GM18505 (cell line): ENCODE data around the gene SAE1.
A peak's percentile ranks its signal among the peaks of the same experiment; 100 is the strongest.

Experiments used
- ATAC-seq: cut with Tn5 transposase; IDR thresholded peaks from one replicate; pipeline ENCODE4 v1.9.1; 2021; ENCODE audit not compliant: unreplicated experiment
- POLR2A ChIP-seq: IDR thresholded peaks from 4 replicates; pipeline ENCODE4 v1.6.1; 2011; ENCODE audit warnings: borderline replicate concordance; ENCODE audit not compliant: insufficient read depth, insufficient read length; ENCODE audit errors: extremely low read depth

The SAE1 gene

DNA sequence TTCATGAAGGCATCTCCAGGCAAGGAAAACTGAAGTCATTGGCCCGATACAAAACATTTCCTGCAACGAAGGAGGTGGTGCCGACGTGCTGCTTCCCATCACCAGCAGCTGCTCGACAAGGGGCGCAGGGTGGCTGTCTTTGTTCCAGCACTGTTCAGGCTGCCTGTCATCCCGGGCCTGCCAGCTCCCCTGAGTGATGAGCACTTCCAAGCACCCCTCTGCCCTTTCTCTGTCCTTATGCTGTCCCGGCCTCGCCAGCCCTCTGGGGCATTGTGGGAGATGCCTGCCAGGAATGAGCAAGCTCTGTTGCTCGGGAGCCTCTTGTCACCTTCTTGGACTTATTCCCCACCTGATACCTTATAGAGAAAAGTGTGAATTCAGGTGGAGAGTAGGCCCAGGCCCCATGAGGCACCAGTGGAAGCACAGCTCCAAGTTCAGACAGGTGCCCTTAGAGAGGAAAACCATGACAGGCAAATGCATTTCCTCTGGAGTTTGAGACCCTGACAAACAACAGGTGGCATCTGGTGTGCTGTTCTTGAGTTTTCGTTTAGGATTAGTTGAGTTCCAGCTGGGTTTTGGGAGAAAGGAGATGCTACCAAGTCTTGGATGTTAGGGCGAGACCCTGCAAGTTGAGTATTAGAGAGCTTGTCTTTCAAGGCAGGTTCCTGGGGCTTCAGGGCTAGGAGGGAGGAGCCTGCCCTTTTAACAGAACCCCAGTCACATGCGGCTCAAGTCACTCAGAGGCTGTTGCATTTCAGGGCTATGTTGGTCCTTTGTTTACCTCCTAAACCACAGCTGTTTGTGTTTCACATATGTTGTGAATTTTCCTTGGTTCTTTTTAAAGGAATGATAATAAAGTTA, 78.9 kb downstream of the SAE1 start:
- no peak for TF ChIP-seq POLR2A
- no peak for ATAC-seq

DNA sequence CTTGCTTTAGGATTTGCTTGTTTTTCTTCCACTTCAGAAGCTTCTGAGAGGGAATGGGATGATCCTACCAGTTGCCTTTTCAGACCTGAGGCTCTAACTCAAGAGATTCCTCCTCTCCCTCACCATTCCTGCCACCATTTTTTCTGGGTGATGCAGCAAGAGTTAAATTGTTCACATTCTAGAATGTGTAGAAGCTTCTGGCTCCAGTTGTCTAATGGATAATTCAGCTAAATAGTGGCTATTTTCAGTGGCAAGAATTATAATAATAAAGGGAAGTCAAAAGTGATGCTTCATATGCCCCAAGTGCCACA, 79.5 kb downstream of the SAE1 start:
- no peak for TF ChIP-seq POLR2A
- ATAC-seq, result no peak

DNA sequence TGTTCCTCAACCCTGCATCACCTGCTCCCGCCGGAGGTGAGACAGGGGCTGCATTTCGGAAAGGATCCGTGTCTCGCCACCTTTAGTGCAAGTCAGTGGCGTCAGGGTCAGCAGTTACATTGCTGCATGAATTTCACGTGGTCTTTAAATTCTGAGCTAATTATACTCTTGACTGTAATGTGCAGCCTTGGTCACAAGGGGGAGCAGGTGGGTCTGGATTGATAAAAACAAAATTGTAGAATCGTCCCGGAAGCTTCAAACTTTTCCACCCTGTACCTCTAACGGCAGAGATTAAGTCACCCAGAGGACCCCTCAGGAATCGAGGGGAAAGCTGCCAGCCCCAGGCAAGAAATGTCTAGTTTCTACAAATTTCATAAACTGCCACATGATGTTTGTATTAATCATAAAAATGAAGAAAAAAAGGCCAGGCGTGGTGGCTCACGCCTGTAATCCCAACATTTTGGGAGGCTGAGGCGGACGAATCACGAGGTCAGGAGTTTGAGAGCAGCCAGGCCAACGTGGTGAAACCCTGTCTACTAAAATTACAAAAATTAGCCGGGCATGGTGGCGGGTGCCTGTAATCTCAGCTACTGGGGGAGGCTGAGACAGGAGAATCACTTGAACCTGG, 80.2 kb downstream of the SAE1 start:
- no peak for TF ChIP-seq POLR2A
- ATAC-seq, result no peak

DNA sequence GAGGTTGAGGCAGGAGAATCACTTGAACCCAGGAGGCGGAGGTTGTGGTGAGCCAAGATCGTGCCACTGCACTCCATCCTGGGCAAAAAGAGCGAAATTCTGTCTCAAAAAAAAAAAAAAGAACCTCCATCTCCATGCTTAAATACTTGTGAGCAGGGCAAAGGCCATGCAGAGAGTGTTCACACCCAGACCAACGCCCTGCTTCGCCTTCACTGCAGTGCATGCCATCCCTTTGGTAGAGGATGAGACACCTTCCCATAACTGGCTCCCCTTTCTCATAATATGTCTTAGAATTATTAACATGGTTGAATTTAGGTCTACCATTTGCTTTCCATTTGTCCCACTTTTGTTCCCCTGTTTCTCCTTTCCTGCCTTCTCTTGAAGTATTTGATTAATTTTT, 84.9 kb downstream of the SAE1 start:
- ATAC-seq, result no peak
- TF ChIP-seq POLR2A, result no peak

DNA sequence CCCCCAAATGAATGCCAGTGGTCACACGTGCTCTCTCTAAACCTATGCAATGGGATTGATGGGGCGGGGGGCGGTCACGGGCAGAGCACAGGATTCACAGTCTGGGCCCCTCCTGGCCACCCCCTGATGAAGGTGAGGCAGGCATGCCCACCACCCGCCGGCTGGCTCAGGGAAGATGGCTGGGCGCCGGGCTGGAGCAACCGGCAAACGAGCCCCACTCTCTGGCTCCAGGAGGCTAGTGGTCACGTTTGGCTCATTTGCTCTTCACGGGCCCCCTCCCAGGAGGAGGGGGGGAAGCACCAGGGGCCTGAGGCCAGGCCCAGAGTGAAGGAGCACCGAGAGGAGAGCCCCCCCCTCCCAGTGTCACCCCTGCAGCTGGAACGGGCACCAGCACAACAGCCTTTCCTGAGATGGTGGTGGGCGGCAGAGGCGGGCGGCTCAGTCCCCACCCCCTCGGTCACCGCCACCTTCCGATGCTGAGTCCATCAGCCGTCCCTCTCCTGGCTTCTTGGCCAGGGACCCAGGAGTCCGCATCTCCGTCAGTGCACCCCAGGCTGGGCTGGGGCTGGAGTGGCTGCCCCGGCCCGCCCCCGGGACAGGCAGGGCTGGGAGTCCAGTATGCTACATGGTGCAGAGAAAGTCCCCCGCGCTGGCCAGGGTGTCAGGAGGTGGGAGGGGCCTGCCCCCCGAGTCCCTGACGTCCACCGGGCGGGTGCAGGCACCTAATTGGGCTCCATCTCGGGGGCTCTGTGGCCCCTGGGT, 90.6 kb downstream of the SAE1 start:
- no peak for TF ChIP-seq POLR2A
- no peak for ATAC-seq

DNA sequence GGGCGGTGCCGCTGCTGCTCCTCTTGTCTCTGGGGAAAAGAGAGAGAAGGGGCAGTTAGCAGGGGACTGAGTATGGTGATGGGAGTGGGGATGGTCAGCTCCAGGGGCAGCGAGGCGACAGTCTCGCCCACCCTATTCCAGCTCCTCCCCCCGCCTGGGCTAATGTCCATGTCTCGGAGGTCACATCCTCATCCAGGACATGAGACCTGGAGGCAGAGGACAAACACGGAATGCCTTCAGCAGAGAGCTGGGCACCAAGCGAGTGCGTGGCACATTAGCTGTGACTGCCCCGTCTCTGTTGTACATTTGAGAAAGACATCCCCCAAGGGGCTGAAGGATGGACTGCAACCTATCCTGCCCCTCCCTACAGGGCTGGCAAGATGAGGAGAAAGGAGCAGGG, 91.3 kb downstream of the SAE1 start:
- no peak for ATAC-seq
- no peak for TF ChIP-seq POLR2A

DNA sequence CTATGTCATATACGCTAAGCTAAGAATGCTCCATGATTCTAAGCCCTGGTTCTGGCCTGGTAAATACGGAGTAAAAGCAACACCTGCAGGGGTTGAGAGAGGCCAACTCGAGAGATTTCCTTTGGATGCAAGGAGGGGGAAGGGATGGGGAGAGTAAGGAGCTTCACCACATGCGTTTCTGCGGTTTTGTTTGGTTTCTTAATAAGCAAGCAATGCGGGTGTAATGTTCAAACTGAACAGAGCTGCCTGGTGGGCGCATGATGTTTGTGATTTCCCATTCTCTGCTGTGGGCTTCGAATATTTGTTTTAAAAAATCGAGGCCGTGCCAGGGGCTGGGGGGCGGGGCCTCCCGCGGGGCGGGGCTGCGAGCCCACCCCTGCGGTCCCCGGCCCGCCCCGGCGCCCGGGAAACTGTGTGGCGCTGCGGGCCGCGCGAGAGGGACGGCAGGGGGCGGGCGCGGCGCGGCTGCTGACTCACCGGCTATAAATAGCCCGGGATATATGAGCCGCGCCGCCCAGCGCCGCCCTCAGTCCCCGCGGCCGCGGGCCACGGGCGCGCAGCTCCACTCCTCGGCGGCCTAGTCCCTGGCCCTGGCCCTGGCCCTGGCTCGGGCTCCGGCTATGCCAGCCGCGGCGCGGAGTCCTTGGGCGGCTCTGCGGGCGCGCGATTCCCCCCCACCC, 95.3 kb downstream of the SAE1 start:
- TF ChIP-seq POLR2A, result peak; percentile 100
- ATAC-seq, result peak; percentile 37

DNA sequence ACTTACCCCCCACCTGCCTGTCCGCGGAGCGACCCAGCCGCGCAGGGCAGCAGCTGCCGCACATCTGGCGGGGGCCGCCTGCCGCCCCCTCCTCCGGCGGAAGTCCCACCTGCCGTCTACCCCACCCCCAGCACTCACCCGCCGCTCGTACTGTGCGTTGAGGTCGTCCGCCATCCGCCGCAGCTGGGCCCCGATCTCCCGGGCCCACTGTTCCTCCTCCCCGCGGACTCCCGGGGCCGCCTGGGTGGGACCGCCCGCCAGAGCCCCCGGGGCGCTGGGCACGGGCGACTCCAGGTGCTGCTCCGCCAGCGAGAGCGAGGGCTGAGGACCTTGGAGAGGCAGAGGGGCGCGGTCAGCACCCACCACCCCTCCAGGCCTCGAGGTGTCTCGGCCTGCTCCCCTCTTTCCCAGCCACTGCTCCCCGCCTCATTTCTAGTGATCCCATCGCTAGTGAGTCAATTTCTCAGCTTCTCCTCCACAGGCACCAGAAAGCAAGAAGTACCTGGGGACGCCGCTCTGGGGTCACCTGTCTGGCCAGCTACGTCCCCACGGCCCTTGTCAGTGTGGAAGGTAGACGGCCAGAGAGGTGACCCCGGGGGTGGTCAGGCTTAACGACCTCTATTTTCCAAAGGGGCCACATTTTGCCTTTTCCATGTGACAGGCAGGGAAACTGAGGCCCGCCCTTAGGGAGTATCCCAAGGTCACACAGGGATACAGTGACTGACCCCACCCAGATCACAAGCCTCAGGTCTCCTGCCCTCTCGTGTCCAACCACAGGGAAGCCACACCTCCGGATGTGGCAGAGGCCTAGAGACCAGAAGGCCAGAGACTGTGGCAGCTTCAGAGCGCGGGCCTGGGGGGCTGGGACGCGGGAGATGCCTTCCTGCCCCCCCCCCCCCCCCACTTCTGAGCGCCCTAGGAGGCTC, 96.1 kb downstream of the SAE1 start:
- ATAC-seq, result peak; percentile 13
- TF ChIP-seq POLR2A, result peak; percentile 57

DNA sequence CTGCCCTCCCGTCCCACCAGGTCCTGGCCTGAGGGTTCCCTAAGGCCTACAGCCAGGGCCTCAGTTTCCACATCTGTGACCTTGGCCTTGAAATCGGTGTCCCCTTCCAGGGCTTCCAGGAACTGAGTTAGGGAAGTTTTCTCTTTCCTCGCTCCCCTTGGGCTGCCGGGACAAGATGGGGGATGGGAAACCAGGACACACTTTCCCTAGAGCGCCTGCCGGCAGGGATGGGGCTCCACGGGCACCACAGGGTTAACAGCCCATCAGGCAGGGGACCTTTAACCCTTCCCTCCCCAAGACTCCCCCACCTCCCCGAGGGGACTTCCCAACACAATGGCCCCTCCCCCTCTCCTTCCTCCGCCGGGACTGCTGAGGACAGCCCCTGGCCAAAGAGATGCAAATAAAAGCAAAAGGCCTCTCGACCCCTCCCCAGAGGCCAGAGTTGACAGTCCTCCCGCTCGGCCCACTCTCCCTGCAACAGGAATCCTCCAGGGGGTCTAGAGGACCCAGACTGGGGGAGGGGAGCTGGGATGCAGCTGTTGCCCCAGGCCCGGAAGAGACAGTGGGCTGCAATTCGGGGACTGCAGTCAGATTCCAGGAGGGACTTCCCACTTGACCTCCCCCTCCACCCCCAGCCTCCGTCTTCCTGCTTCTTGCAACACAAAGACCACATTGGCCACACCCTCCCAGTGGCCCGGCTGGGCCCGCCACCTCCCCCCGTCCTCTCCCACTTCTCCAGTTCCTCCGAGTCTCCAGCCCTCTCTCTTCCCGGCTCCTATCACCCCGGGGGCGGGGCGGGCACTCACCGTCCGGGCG, 96.9 kb downstream of the SAE1 start:
- peak; percentile 68 for TF ChIP-seq POLR2A
- ATAC-seq, result no peak

DNA sequence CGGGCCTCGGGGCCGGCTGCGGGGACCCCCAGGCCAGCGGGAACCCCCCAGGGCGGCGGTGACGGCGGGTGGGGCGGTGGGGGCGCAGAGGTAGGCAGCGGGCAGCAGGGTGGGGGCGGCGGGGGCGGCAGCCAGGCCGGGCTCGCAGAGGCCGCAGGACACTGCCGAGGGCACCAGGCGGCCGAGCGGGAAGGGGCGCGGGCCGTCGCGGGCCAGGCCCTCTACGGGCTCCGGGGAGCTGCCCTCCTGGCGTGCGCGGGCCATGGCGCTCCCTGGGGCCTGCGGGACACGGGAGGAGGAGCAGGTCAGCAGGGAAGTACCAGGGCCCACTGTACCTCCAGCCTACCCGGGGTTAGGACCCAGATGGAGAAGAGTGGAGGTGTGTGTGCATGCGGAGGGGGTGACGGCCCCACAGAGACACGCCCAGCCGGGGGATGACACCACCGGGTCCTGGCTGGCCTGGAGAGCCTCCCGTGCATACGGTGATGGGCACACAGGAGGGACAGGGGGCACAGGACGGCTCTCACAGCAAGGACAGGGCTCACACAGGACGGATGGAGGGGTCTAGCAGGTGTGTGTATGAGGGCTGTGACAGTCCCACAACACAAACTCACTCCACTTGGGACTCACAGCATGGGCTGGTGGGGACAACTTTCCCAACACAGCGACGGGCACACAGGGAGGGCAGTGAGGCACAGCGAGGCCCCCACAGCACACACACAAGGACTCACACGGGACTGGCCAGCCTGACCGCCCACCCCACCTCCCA, 97.7 kb downstream of the SAE1 start:
- TF ChIP-seq POLR2A, result no peak
- ATAC-seq, result no peak
